Activated naive CD4-positive, alpha-beta T cell treated with anti-CD3 and anti-CD28 coated beads, Interleukin-2, amount 50 U/mL, for 16 hours (primary cell): Measurements from ENCODE around the gene PLPPR3.
"Not testable (repeated sequence)": the region's sequence is repeated elsewhere in the genome, so short reads cannot be mapped to it uniquely, and the experiment has no call there.

Experiments
- DNase-seq: peaks from one replicate; pipeline ENCODE4 v3.0.0-alpha.2; 2020

The PLPPR3 gene

DNA sequence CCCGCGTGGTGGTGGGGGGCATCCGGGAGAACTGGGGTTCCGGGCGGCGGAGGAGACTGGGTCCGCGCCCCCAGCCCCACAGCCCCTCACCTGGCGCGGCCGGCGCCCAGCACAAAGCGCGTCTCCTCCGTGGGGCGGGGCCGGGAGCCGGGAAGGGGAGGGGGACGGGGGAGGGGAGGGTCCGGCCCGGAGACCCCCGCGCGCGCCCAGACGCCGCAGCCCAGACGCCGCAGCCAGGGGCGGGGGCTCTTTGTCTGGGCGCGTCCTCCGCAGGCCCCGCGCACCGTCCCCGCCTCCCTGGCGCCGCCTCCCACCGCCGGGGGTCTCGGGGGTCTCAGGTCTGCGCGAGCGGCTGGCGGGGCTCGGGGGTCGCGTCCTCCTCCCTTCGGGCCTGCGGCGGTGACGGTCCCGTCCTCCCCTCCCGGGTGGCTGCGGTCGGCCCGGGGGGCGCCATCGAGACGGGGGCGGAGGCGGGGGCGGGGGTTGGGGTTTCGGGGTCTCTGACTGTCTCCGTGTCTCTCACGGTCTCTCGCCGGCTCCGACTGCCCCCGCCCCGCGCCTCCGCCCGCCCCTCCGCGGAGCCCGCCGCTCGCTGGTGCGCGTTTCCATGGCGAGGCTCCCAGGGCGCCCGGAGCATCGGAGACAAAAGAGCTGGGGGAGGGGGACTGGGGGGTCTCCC, at the start of gene PLPPR3:
Gene PLPPR3, minus strand, starts transcription at position 131 of the 679 bp plus-strand sequence. CDS start 396 bp downstream, outside the sequence.
- no peak for DNase-seq

DNA sequence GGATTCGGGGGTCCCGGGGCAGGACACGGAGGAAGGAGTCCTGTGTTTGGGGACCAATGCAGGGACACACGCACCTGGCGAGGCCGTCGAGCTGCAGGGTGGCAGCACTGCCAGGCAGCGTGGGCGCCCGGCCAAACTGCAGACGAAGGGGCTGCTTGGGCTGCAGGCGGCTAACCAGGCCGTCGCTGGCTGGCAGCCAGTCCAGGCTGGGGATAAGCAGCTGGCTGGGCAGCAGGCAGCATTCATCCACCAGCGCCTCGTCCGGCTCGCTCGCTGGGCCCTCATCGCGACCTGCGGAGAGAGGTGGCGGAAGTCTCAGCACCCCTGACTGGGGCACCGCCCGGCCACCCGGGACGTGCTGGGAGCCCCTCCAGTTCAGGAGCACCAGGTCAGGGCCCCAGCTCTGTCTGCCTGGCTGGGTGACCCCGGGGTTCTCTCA, 49.2 kb upstream of the PLPPR3 start:
- no peak for DNase-seq

- no peak for DNase-seq
These were observed 48.6 kb upstream of the PLPPR3 start for GRCh38 chr19:870314-870713.

- no peak for DNase-seq
These were observed 47.8 kb upstream of the PLPPR3 start for GRCh38 chr19:869245-870177.

GRCh38 chr19:868458-869244, 46.9 kb upstream of the PLPPR3 start:
- no peak for DNase-seq

DNA sequence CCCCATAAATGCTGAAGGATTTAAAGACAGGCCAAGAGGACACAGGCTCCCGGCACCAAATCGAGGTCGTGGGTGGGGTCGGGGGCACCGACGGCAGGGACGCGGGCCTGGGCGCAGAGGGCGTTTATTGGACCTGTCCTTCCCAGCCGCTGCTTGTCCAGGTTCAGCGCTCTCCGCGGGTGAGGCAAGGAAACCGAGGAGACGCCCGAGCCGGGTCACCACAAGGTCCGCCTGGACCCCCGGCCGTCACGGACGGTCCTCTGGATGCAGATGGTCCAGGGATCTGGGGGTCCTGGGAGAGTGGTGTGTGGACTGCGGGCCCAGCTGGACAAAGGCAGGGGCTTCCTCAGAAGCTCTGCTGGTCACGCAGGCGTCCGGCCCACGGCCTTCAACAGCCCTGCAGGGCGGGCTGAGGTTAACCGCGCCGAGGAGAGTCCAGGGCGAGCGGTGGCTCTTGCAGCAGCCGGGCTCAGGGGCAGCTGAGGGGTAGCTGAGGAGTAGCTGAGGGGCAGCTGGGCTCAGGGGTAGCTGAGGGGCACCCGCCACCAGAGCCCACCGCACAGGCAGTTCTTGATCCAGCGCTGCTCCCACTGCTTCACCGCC, 46.2 kb upstream of the PLPPR3 start:
- no peak for DNase-seq

DNA sequence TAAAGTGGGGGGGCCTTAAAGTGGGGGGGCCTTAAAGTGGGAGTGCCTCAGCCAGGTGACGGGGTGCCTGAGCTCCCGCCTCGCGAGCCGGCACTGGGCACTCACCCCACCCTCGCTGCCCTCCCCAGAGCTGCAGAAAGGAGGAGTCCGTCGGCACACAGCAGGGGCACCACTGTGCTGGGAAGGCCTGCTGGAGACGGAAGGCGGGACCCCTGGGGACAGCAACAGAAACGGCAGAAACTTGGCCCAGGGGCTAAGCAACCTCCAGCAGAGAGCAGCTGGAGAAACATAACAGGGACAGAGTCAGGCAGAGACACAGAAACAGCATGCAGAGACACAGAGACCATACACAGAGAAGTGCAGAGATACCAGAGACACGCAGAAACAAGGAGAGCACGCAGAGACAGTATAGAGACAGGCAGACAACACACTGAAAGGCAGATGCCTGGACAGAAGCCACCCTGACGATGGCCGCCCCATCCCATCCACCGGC, 45.6 kb upstream of the PLPPR3 start:
- no peak for DNase-seq

- no peak for DNase-seq
These were observed 45.1 kb upstream of the PLPPR3 start for GRCh38 chr19:866769-867300.

DNA sequence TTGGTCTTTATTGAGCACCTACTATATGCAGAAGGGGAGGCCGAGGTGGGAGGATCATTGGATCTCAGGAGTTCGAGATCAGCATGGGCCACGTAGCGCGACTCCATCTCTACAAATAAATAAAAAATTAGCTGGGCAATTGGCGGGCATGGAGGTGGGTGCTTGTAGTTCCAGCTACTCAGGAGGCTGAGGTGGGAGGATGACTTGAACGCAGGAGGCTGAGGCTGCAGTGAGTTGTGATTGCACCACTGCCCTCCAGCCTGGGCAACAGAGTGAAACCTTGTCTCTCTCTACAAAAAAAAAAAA, 41.5 kb upstream of the PLPPR3 start:
- DNase-seq, result no peak

GRCh38 chr19:862581-863314, 41.0 kb upstream of the PLPPR3 start:
- peak; percentile 80 for DNase-seq

GRCh38 chr19:861756-862580, 40.2 kb upstream of the PLPPR3 start:
- DNase-seq, result peak; percentile 60

- DNase-seq, result no peak
These were observed 39.5 kb upstream of the PLPPR3 start for GRCh38 chr19:861141-861755.

GRCh38 chr19:858868-859843, 37.4 kb upstream of the PLPPR3 start, which contains the start of gene CFD:
Gene CFD, plus strand, starts transcription at chr19:859664. Its CDS starts 26 bp downstream, at chr19:859690.
- DNase-seq, result no peak

- DNase-seq, result no peak
These were observed 36.5 kb upstream of the PLPPR3 start for GRCh38 chr19:858284-858683.

DNA sequence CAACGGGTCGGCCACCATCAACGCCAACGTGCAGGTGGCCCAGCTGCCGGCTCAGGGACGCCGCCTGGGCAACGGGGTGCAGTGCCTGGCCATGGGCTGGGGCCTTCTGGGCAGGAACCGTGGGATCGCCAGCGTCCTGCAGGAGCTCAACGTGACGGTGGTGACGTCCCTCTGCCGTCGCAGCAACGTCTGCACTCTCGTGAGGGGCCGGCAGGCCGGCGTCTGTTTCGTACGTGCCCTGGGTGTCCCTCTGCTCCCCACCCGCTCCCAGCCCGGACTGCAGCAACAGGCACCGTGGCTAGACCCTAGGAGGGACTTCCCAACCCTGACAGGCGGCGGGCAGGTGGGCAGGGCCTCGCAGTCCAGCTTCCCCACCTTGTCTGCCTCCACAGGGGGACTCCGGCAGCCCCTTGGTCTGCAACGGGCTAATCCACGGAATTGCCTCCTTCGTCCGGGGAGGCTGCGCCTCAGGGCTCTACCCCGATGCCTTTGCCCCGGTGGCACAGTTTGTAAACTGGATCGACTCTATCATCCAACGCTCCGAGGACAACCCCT, 33.9 kb upstream of the PLPPR3 start:
- DNase-seq, result no peak

DNA sequence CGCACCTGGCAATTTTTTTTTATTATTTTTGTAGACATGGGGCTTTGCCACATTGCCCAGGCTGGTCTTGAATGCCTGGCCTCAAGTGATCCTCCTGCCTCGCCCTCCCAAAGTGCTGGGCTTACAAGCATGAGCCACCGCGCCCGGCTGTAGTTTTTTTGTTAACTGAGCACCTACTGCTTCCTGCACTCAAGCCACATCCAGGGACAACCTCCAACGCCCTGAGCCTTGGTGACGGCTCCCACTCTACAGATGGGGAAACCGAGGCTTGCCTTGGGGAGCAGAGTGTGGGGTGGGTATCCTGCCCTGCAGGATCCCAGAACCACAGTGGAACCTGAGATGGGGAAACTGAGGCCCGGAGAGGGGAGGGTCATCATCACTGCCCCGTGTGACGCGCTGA, 33.4 kb upstream of the PLPPR3 start:
- no peak for DNase-seq

DNA sequence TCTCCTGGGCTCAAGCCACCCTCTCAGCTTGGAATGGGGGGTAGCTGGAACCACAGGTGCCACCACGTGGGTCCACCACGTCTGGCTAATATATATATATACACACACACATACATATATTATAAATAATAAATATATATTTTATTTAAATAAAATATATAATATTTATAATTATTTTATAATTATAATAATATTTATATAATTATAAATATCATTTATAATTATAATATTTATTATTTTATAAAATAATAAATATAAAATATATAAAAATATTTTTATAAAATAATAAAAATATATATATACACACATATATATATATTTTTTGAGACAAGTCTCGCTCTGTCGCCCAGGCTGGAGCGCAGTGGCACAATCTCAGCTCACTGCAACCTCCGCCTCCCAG, 32.8 kb upstream of the PLPPR3 start:
- DNase-seq, result no peak

GRCh38 chr19:853614-854220, 32.0 kb upstream of the PLPPR3 start:
- DNase-seq, result not testable (repeated sequence)
